Stimulated activated CD4-positive, alpha-beta T cell treated with anti-CD3 and anti-CD28 coated beads, Interleukin-2, amount 100 ng/mL, for 24 hours (primary cell): Measurements from ENCODE around the gene SLC20A1.
"Not testable (repeated sequence)": the region's sequence is repeated elsewhere in the genome, so short reads cannot be mapped to it uniquely, and the experiment has no call there.

Source experiments
- DNase-seq, 2 donors: peaks; one replicate each; pipeline ENCODE4 v3.0.0-alpha.2; 2020

Gene SLC20A1

DNA sequence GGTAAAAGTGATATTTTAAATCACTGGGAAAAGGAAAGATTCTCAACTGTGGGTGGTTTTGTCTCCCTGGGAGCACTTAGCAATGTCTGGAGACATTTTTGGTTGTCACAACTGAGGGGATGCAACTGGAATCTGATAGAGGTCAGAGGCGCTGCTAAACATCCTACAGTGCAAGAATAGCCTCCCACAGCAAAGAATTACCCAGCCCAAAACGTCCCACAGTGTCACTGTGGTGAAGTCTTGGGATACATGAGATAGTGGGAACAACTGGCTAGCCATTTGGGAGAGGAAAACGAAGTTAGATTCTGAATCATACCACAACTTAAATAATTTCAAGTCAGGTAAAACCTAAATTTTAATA is 38.7 kb downstream of the SLC20A1 start:
- no peak for DNase-seq

DNA sequence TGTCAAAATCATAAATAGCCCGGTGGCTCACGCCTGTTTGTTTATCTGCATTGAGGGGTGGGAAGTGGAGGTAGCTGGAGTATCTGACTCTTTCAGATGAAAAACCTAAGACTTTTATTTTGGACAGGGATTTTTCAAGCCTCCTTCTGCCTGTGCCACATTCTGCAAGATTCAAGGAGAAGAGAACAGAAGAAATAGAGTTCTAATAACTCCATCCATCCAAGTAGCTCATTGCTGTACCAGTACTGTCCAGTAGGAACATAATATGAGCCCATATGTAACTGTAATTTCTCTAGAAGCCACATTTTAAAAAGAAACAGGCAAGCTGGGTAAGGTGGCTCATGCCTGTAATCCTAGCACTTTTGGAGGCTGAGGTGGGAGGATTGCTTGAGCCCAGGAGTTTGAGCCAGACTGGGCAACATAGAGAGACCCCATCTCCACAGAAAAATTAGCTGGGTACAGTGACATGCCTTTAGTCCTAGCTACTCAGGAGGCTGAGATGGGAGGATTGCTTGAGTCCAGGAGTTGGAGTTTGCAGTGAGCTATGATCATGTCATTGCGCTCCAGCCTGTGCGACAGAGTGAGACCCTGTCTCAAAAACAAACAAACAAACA is 39.6 kb downstream of the SLC20A1 start:
- no peak for DNase-seq

DNA sequence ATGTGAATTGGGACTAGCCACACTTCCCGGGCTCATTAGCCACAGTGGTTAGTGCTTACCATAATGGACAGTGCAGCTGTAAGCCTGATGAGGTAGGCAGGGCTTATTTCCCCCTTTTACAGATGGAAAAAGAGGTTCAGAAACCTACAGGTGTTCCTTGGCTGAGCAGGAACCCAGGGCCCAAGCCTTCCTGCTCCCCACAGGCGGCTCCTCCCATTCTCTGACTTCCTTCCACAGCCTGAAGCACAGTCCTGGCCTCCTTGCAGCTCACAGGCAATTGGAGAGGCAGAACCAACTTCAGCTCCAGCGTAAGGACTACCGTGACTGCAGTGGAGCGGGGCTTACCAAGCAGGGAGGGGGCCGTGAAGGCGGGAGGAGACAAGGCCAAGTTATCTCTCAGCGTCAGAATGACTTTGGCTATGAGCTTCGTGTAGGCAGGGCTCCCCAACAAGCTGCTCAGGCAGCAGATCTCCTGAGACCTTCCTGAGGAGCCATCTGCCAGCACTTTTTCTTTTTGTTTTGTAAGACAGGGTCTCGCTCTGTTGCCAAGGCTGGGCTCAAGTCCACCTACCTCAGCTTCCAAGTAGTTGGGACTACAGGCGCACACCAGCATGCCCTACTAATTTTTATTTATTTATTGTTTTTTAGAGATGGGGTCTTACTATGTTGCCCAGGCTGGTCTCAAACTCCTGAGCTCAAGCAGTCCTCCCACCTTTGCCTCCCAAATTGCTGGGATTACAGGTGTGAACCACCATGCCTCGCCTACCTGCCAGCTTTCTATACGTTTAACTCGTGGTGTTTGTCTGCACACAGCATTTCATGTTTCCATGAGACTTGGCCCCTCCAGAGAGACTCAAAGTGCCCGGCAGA is 40.8 kb downstream of the SLC20A1 start:
- DNase-seq: no peak

DNA sequence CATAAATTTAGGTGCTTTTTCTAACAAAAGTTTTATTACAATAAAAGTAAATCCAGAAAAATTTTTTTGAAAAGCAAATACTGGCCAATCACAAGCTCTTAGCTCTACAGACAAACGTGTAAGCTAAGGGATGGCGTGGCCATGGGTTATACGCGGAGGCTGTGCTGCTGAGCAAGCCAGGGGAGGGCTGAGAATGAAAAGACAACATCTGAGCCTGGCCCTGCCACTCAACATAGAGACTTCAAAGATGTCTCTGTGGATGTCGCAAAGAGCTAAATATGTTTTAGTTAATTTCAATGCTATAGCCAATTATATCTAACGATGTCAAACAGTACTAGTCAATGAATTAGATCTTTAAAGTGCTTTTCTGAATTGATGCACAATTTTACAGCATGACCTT is 41.8 kb downstream of the SLC20A1 start:
- DNase-seq: no peak

DNA sequence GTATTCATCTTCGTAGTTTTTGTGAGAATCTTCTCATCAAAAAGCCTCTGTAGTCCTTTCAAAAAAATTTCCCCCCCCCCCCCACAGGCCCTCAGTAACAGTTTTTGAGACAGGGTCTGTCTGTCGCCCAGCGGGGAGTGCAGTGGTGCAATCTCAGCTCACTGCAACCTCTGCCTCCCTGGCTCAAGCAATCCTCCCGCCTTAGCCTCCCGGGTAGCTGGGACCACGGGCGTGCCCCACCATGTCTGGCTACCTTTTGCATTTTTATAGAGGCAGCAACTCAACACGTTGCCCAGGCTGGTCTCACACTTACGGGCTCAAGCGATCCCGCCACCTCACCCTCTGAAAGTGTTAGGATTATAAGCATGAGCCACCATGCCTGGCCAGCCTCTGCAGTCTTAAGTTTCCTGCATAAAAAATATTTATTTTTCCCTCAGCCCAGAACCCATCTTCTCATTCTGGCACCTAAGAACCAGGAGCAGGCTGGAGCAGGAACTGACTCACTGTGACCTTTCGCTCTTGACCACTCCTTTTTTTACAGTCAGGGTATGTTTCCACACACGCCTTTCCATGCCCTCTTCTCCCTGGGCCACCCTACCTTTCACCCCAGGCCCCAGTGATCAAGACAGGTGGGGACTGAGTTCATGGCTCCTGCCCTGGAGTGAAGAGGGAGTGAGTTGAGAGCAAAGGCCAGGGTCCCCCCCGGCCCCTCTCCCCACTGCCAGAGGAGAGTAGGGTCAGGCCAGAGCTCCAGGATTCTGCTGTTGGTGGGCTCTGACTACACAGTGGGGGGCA is 42.5 kb downstream of the SLC20A1 start:
- no peak for DNase-seq

DNA sequence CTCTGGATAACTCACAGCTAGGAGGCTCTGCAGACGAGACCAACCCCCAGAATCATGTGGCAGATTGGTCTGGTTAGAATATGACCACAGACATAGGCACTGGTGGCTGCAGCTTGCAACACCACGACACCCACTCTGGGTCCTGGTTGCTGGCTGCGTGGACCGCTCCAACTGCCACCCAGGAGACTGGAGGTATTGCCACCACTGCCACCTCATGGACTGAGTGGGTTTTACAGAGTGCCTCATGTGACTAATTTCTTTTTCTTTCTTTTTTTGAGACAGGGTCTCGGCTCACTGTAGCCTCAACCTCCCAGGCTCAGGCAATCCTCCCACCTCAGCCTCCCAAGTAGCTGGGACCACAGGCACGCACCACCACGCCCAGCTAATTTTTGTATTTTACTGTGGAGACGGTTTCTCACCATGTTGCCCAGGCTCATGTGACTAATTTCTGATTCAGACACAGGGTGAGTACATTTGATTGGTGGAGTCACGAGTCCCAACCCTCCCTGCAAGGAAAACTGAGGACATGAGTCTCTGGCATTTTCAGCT is 45.2 kb downstream of the SLC20A1 start:
- DNase-seq: peak; percentile 60 to 62

DNA sequence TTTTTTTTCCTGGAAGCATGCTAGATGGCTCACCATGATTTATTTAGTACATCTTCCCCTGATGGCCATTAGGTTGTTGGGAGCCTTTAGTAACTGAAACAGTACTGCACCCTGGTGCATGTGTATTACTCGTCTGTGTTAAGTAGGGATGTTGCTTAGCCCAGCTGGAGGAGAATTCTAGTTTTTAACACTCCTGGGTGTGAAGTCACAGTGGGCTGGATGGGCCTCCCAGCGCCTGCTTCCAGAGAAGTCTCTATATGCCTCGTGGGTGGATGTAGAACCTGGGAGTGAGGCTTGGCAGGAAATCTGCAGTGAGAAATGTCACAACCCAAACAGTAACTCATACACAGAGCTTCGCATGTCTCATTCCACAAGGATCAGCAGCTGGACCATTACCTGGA is 46.1 kb downstream of the SLC20A1 start:
- peak in 1 of 2 donors; percentile 10 for DNase-seq

DNA sequence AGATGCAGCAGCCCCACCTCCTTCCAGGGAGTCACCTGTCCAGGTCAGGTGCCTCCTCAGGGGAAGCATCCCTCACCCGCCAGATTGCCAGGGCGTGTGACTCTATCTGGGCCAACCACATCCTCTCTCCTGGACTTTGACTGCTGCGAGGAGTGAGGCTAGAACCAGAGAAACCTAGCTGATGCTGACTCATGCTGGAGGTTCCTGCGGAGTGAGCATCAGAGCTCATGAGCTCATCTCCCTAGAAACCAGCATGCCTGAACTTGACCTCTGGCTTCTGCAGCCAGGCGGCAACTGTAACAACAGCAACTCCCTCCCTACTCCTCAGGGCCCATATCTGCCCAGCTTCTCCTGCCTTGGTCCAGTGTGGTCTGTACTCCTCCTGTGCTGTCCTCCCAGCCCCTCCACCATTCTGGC is 46.8 kb downstream of the SLC20A1 start:
- peak; percentile 53 to 60 for DNase-seq

DNA sequence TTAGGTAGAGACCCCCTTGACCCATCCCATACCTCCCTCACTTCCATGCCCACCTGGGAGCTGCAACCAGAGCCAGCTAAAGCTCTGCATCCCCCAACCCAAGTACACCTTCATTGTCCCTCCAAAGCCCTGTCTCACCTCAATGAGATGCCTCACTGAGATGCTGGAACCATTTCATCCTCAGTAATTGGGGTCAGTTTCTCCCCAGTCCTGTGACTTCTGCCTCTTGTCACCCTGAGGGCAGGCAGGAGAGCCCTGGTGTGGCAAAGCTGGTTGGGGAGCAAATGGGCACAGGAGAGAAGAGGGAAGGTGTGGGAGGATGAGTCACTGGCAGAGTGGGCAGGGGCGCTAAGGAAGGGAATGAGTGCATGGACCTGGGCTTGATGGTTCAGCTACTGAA is 47.2 kb downstream of the SLC20A1 start:
- DNase-seq: peak; percentile 49 to 55

DNA sequence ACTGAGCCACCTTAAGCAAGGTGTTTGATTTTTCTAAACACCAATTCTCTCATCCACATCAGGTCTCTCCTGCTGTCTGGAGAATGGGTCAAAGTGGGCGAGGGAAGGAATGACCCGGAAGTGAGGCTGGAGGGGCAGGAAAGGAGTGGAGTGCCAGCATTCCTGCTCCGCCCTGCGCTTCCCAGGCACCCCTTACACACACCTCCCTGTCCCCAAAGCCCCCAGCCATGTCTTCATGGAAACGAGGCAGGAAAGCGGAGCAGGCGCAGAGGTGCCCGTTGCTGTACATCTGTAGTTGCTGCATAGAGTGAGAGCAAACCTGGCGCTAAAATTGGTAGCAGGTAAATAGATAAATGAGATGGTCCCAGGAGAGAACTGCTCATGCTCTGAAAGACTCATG is 47.9 kb downstream of the SLC20A1 start:
- DNase-seq: no peak

DNA sequence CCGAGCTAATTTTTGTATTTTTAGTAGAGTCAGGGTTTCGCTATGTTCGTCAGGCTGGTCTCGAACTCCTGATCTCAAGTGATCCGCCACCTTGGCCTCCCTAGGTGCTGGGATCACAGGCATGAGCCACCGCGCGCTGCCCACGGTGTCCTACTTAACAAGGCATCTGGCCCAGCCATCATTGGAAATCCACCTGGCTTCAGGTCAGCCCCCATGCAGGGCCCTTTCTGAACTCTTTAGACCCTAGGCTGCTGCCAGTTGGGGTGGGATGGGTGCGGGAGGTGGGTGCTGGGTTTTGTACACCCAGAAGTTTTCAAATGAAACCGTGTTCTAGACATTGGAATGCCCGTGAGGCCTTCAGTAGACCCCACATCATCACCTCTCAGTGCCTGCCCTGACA is 48.4 kb downstream of the SLC20A1 start:
- DNase-seq: no peak

DNA sequence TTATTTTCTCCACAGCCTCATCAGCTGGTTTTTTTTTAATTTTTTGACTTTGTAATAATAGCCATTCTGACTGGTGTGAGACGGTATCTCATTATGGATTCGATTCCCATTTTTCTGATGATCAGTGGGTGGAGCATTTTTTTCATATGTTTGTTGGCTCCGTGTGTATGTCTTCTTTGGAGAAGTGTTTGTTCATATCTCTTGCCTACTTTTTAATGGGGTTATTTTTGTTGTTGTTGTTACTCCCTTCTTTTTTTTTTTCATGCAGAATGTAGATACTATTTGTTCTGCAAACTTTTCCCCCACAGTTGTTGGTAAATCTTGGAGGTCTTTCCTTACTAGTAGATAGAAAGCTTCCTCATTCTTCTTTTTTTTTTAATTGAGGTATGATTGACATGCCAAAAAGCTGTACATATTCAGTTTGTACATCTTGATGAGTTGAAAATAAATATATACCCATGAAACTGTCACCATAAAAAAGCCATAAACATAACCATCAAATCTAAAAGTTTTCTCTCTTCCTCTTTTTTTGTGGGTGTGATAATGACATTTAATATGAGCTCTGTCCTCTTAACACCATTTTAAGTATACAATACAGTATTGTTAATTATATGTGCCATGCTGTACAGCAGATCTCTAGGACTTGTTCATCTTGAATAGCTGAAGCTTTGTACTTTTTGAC is 53.2 kb downstream of the SLC20A1 start:
- no peak for DNase-seq

DNA sequence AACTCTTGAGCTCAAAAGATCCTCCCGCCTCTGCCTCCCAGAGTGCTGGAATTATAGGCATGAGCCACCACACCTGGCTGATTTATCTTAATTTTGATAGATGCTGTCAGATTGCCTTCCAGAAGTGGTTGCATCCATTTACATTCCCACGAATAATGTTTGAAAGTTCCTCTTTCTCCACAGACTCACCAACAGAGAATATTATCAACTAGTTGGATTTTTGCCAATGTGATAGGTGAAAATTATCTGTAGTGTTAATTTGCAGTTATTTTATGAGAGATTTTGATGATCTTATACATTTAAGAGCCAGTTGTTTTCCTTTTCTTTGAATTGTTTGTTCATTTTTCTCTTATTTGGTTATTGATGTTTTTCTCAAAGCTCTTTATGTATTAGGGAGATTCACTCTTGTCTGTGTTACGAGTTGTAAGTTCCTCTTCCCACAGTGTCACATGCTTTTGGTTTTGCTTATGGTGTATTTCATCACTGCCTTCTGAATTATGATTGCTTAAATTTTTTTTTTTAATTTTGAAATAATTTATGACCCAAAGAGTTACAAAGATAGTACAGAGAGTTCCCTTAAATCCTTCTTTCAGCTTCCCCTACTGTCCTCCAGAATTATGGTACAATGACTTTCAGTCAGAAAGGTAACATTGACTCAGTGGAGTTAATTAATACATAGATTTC is 54.4 kb downstream of the SLC20A1 start:
- DNase-seq: no peak

DNA sequence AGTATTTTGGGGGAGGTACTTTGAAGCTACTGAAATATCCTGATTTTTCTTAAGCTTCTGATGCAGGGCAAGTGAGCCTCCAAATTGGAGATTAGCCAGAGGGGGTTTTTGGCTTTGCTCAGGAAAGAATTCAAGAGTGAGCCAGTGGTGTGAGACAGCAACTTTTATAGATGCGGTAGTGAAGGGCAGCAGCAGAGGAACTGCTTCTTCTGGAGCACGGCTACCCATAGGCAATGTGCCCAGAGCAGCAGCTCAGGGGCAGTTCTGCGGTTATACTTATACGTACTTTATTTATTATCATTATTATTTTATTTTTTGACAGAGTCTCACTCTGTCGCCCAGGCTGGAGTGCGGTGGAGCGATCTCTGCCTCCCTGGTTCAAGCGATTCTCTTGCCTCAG is 55.3 kb downstream of the SLC20A1 start:
- no peak for DNase-seq

DNA sequence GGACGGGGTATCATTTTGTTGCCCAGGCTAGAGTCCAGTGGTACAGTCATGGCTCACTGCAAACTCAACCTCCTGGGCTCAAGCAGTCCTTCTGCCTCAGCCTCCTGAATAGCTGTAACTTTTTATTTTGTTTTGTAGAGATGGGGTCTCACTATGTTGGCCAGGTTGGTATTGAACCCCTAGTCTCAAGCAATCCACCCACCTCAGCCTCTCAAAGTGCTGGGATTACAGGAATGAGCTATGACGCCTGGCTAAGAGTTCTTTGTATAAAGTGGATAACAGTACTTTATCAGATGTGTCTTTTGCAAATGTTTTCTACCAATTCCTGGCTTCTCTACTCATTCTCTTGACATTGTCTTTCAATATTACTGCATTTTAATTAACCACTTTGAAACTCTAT is 57.9 kb downstream of the SLC20A1 start:
- DNase-seq: no peak

DNA sequence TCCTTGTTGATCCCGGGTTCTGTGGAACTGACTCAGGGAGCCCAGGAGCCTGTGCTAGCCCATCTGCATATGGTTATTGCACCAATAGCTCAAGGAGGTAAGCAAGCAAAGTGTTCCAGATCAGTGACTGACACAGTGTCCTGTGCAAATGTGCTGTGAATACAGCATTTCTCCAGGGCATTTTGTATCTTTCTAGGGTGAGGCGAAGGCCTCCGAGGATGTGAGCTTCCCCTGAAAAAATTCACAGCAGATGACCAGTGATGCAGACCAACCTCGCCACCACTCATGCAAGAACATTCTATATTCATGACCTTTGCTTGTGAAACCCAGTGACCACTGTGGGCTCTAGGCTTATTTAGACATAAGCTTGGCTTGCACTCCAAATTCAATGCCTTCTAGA is 59.8 kb downstream of the SLC20A1 start:
- DNase-seq: no peak

DNA sequence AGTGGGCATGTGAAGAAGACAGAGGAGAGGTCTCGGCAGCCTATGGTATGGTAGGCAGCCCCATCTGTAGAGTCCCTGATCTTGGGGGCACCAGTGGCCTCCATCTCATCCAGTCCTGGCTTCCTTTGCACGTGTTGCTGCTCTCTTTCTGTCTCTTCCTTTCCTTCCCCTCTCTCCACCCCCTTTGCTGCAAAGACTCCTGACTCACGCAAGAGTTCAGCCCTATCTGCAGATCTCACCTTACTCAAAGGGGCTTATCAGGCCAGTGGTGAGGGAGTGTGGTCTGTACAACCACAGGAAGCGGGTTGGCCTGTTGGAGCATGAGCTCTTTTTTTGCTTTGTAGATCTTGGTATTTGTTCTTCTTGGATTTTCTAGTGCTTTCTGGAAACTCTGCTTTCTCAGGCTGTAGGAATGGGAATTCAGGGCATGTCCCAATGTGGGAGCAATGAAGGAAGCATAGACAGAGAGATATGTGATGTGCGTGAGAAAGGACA is 60.5 kb downstream of the SLC20A1 start:
- DNase-seq: peak; percentile 36 to 64

DNA sequence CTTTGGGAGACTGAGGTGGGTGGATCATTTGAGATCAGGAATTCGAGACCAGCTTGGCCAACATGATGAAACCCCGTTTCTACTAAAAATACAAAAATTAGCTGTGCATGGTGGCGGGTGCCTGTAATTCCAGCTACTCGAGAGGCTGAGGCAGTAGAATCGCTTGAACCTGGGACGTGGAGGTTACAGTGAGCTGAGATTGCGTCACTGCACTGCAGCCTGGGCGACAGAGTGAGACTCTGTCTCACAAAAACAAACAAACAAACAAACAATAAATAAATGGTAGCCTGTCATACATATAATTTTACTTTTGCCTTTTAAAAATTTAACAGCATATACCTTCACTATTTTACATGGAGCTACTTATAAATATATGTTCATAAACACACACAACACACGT is 61.2 kb downstream of the SLC20A1 start:
- not testable (repeated sequence) for DNase-seq

DNA sequence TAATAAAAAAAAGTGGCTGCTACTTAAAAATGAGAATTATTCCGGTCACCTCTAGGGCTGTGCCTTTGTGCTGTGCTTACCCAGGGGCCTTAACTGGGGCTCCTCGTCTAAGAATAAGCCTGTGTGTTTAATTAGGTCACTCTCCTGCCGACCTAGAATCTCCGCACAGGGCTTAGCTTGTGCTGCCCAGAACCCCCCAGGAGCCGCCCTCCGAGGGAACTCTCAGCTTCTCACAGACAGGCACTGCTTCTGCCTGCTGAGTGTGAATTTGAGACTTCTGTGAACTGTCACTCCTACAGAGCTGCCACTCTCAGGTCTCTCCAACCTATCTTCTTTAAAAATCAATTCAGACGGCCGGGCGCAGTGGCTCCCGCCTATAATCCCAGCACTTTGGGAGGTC is 63.2 kb downstream of the SLC20A1 start:
- no peak for DNase-seq

DNA sequence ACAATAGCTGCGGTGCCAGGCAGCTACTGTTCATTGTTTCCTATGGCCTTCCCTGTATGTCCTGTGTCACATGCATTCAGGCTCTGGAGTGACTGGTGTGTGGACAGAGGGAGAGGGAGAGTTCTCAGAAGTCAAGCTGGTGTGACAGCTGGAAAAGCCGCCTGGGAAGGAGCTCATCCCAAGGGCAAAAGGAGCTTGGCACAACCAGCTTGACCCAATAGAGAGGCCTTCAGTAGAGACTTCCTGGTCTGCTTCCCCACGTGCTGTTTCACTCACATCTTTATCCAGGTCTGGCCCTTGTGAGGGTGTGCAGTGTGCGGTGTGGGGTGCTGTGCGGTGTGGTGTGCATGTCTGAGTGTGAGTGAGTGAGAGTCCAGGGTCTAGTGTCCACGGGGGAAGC is 64.0 kb downstream of the SLC20A1 start:
- DNase-seq: no peak

DNA sequence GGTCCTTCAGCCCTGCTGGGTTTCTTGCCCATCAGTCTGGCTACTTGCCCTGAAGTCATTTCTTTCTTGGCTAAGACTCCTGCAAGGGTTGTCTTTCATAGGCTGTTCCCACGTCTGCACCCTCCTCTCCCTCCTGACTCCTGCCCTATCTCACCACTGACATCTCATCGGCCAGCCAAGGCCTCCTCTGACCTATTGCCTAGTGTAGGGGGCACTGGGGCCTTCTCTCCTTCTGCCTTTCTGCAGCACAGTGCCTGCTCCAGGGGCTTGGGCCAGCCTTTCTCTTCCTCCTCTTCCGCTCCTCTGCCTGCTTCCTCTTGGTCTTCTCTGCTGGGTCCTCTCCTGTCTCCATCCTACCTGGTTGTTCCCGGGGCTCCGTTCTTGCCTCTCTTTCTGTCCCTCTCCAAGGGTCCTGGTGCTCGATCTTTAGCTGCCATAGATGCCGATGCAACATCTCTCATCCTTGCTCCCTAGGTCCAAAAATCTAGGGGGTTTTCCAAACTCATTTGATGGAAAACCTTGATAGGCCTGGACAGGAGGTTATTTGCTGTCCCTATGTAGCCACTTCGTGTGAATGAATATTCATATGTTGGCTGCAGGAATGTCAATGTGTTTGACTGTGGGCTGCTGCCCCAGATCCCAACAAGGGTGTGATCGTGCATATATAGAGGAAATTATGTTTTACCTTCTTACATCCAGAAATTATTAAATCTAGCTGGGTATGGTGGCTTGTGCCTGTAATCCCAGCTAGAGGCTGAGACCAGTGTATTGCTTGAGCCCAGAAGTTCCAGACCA is 65.4 kb downstream of the SLC20A1 start:
- DNase-seq: no peak
